ENCODE data around the gene ADSS2.

- no peak for TF ChIP-seq CTCF (IDR thresholded peaks at IDR 0.05; ENCODE audit: extremely low read depth in 1 of 2, insufficient read depth in 1 of 2, low read depth in 1 of 2, low read length in 2 of 2)
- TF ChIP-seq POLR2AphosphoS5 (IDR thresholded peaks at IDR 0.05; ENCODE audit: insufficient read depth, low read depth, low read length) = no peak
Observed at GRCh38 chr1:244422174-244422573, 29.5 kb downstream of the ADSS2 start.
